ENCODE data around the gene CSRNP2. TPM values are rescaled to one million over a fixed set of nuclear protein-coding genes. Genes with fewer than 3 reads are reported as not detected.
A peak's percentile ranks its signal among the peaks of the same experiment; 100 is the strongest.
"Not testable (repeated sequence)": the region's sequence is repeated elsewhere in the genome, so short reads cannot be mapped to it uniquely, and the experiment has no call there.

The CSRNP2 gene
- polyA plus RNA-seq, 10 donors: 21.3 to 31.8 (median 25.4) TPM

DNA sequence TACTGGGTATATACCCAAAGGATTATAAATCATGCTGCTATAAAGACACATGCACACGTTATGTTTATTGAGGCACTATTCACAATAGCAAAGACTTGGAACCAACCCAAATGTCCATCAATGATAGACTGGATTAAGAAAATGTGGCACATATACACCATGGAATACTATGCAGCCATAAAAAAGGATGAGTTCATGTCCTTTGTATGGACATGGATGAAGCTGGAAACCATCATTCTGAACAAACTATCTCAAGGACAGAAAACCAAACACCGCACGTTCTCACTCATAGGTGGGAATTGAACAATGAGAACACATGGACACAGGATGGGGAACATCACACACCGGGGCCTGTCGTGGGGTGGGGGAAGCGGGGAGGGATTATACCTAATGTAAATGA, 4.5 kb downstream of the CSRNP2 start:
- DNase-seq: not testable (repeated sequence)

DNA sequence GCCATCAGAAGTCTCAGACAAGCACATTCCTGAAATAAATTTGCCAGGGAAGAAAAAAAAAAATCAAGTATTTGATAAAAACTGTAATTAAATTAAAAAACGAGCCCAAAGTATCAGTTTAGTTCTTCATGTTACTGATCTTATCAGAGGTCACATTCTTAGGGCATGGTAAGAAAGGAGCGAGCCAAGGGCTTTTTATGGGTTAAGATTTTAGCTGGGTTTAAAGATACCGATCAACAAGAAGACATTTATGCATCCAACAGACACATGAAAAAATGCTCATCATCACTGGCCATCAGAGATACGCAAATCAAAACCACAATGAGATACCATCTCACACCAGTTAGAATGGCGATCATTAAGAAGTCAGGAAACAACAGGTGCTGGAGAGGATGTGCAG, 5.0 kb downstream of the CSRNP2 start:
- DNase-seq: not testable (repeated sequence)

DNA sequence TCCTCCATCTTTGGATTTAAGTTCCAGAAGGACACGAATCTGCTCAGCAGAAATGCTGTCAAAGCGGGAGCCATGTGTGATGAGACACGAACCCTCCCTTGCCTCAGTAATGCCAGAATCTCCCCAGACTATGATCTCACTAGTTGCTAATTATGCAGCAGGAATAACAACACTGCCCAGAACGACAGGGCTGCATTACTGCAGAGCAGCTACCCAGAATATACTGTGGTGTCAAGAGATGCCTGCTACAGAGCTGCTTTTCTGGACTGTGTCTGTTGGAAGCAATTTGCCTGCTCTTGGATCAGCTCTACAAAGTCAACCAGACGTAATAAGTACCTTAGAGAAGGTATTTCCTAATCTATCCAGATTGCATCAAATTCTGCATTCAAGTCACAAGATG, 5.5 kb downstream of the CSRNP2 start:
- DNase-seq: no peak

DNA sequence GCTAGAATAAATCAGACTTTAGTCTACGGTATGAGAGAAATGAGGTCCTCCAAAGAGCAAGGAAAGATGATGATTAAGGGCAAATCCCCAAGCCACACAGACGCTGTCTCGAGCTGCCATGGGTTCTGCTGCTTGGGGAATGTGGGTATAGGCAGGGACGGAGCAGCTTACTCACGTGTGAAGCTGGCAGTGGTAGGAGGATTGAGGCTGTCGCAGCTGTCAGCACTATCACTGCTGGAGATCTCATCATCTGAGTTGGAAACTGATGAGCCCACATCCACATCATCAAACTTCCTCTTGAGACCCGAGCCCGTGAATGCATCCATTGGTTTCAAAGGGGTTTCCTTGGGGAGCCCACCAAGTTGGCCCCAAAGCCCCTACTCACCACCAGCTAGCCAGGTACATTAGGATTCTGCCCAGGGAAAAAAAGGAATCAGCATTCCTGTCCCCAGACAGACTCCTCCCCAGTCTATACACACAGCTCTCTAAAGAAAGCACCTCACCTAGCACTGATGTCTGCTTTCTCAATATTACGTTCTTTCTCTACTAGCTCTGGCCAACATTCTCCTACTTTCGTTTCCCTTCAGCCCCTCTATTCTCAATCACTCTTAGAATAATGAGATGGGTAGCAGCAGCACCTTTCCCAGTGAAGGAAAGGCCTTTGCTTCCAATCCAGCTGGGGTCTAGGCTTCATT, 7.0 kb downstream of the CSRNP2 start:
- no peak for DNase-seq

DNA sequence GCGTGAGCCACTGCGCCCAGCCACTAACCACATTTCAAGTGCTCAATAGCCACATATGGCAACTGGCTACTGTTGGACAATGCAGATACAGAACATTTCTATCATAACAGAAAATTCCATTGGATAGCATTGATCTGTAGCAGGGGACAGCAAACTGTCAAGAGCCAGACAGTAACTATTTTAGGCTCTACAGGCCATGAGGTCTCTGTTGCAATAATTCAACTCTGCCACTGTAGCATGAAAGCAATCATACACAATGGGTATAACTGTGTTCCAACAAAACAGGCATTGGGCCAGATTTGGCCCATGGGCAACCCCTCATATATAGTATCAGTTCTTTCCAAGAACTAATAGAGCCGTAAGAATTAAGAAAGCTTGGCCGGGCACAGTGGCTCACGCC, 8.0 kb downstream of the CSRNP2 start:
- no peak for DNase-seq

DNA sequence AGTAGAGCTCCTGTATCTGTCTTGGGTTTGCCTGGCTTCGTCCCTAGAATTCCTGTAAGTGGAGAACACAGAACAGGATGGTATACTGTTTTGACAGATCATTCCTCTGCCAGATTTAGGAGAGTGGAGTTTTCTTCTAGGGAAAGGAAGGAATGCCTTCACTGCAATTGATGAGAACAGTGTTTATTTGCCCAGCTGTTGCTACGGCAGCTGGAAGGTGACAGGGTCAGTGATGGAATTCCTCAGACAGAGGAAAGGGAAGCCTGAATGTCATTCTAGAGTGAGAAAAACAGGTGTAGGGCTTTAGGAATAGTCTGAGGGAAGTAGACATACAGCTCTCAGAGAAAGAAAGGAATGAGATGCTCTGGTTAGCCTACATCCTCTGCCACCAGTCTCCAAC, 11.7 kb downstream of the CSRNP2 start:
- DNase-seq: no peak

DNA sequence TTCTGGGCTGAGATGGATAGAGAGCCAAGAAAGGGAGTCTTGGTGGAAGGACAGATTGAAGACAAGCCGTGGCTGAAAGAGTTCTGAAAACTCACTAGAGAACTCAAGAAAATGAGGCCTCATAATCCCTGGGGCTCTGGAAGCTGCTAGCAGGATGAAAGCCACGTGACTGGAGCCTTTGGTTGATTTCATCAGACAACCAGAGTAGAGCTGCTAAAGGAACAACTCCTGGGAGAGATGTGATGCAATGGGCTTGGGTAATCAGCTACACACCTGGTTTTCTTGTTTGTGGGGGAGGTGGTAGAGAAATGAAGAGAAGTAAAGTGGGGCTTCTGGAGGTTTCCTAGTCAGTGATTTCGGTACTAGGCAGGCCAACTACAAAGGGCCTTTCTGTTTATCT, 13.4 kb downstream of the CSRNP2 start:
- peak in 1 of 3 donors; percentile 43 for DNase-seq

DNA sequence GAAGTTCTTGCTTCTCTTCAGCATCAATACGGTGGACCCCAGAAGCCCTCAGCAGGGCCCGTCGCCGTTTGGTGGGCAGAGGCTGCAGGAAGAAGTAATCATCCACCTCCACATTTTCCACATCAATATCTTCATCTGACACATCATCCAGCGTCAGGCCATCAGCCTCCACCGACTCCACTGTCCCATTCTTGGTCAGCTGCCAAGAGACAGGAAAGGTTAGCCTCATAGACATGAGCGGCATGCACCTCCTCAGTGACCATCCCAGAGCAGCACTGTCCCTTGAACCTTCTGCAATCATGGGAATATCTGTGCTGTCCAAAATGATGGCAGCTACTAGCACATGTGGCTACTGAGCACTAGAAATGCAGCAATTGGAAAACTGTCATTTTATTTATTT, 15.6 kb downstream of the CSRNP2 start:
- DNase-seq: no peak

DNA sequence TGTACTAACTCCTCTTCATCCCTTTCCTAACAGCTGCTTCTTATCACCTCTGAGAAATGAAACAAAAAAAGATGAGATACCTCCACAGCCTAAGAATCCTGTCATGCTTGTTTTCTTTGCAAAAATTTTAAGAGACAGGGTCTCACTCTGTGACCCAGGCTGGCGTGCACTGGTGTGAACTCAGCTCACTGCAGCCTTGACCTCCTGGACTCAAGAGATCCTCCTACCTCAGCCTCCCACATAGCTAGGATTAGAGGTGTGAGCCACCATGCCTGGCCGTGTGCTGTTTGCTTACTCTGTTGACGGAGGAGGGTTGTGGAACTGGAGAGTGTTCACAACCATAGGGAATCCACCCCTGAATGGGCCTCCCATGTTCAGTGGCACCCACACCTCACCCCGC, 16.2 kb downstream of the CSRNP2 start:
- no peak for DNase-seq

DNA sequence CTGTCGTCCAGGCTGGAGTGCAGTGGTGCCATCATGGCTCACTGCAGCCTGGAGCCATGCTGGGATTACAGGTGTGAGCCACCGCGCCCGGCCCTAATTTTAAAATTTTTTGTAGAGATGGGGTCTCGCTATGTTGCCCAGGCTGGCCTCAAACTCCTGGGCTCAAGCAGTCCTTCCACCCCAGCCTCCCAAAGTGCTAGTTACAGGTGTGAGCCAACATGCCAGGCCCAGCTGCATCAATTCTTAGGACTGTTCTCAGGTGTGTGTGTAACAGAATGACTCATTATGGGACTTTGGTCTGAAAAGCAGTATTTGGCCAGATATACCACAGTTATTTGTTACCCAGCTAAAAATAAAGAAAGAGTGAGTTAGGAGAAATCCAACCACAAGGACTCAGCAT, 17.9 kb downstream of the CSRNP2 start:
- DNase-seq: no peak

DNA sequence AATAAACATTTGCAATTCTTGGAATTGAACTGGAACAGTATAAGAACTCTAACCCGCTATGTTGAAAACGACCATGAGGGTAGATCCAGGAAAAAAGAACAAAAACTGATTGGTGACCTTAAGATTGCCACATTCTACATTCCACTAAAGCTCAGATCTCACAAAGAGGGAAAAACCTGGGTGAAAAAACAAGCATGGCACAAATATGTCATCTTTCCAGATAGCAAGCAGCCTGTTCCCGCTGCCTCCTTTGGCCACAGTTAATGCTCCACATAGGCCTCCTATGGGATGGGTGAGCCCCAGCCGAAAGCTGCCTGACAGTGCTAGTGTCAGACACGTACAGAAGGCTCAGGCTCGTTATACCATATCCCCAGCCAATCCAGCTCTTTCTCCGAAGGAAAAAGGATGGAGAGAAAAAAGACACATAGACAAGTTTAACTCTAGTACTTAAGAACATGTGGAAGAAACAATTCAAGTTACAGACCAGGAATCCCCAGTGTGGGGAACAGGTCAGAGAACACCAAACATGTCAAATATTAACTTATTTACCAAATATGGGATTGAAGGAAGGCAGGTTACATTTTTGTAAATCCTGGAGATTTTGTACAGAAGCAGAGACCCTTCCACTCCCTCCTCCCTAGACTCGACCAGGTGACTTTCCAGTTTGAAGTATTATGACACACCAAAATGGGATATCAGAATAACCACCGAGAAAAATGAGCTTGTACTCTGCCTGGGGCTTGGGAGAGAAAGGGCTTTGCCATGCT, 20.6 kb downstream of the CSRNP2 start:
- DNase-seq: no peak

DNA sequence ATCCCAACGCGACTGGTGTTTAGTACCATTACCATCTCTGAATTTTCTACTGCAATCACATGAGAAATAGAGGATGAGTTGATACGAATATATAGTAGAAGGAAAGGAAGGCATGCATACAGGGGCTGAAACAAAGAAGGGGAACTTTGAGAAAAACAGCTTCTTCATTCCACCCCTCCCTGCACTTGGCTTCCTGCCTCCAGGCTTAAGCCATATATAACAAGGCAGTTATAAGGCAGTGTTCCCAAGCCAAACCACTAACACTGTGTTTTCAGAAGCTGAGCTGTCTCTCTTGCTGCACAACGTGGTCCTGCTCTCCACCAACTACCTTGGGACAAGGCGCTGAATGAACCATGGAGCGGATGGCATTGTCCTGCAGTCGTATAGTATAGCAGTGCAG, 24.3 kb downstream of the CSRNP2 start:
- no peak for DNase-seq

DNA sequence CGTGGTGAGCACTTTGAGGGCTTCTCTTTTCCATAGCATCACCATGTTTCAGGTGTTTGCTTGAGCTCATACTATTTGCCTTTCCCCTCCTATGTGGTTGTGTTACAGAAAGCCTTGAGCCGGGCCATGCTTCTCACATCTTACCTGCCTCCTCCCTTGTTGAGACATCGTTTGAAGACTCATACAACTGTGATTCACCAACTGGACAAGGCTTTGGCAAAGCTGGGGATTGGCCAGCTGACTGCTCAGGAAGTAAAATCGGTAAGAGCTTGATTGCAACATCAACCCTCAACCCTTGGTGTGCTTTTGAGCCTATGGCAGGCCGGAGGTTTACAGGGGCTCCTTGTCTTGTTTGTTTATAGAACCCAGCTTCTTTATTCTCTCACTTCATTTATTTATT, 27.2 kb downstream of the CSRNP2 start:
- no peak for DNase-seq

DNA sequence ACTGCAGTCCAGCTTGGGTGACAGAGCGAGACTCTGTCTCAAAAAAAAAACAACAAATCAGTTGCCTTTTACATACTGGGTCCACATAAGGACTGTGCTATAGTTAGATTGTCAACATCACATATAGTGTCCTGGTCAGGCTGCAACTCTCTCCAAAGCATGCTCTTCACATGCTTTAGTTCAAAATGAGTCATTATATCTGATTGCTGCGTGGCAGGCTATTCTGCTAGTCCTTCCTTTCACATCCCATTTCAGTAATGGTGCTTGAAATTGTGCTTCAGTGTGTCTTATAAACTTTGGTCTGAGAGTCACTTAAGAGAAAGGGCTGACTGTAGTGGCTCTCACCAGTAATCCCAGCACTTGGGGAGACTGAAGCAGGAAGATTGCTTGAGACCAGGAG, 28.3 kb downstream of the CSRNP2 start:
- no peak for DNase-seq

DNA sequence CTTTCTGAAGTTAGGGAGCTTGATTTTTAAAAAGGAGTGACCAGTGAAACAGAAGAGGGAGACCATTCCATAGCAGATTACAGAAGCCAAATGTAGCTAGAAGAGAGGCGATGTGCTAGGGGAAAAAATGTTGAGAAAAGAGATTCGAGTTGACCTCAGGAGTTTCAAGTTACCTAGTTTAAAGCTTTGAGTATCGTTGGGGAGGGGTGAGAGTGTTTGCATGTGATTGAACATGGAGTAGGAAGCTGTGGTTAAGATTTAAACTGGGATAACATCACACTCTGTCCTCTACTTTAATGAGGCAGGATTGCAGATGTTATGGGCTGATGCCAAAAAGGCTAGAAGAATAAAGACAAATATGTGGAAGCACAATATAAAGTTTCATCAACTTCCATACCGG, 31.6 kb downstream of the CSRNP2 start:
- no peak for DNase-seq

DNA sequence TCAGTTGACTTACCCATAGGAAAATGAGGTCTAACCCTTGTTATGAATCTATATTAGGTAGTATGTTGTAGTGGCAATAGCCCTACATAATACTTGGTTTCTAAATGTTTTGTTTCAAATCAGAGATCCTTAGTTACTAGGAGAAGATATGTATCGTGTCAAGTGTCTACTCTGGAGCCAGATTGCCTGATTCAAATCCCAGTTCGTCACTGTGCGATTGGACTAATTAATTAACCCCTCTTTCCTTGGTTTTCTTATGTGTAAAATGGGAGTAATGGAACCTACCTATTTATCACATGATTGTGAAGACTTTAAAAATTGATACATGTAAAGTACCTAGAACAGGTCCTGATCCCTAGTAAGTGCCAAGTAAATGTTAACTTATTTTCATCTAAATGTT, 33.9 kb downstream of the CSRNP2 start:
- no peak for DNase-seq

DNA sequence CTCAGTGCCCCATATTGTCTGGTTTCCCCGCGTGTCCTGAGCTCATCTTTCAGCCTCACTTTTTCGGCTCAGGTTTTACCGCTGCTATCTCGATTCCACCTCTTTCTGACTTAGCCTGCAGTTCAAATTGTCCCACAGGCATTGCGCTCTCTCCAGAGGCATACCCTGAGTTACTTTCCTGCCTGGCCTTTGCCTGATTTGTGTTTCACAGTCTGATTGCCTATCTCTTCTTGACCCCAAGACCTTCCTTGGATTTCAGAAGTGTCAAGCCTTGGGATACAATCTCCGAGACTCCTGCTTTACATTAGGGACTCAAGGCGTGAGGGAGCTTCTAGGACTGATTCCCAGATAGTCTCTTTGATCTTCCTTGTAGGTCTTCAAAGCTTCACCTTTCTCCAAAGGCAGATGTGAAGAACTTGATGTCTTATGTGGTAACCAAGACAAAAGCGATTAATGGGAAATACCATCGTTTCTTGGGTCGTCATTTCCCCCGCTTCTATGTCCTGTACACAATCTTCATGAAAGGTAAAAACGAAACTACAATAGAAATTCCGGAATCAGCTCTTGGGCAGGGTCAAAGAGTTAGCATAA, 34.6 kb downstream of the CSRNP2 start:
- no peak for DNase-seq

DNA sequence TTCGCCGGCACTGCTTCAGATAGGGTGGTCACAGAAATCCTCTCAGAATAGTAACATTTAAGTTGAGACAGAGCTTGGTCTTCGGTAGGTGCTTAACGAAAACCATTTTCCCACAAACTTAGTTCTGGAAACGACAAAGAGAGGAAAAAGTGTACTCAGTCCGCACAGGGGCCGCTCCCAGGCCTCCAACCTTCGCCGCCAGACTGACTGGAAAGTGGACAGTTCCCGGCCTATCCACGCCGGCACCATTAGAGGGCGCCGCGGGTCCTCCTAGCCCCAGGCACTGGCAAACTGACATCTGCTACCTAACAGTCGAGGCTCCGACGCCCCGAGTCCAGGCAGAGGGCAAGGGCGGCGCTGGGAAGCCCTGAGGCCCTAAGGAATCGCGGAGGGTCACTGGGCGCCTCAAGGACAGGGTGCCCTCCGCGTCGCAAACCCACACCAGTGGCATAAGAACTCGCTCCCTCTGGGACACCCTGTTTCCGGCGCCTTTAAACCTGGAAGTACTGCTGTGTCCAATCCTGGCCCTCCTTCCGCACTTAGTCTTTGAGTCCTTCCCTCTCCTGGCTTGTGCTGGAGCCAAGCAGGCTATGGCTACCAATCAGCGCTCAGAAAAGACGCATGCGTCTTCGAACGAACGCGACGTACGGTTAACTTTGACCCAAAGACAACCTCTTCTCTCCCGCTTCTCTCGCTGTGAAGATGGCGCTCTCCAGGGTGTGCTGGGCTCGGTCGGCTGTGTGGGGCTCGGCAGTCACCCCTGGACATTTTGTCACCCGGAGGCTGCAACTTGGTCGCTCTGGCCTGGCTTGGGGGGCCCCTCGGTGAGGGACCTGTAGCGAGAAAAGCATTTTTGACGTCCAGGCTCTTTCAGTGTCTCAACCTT, 35.5 kb downstream of the CSRNP2 start, which contains the start of gene LETMD1:
Gene LETMD1, plus strand, starts transcription at position 673 of the 886 bp plus-strand sequence. Its CDS starts 30 bp downstream, at position 703.
- DNase-seq: peak; percentile 98 to 99 (median 99)

DNA sequence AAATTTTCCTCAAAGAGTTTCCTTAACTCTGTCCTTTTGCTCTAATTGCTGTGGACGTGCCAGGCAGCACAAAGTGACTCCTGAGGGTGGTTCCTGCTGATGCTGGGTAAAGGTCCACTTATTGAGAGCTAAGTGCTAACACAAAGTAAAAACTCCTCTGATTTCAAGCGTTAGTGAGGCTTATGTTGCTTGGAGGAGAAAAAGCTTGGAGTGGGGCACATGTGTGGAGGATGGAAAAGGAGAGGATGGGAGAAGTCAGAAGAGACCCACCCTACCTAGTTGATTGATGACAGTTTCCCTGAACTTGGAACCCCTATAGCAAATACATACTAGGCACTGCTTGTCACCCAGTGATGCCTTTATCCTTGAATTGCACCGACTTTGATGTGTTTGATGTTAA, 47.1 kb downstream of the CSRNP2 start:
- DNase-seq: no peak

DNA sequence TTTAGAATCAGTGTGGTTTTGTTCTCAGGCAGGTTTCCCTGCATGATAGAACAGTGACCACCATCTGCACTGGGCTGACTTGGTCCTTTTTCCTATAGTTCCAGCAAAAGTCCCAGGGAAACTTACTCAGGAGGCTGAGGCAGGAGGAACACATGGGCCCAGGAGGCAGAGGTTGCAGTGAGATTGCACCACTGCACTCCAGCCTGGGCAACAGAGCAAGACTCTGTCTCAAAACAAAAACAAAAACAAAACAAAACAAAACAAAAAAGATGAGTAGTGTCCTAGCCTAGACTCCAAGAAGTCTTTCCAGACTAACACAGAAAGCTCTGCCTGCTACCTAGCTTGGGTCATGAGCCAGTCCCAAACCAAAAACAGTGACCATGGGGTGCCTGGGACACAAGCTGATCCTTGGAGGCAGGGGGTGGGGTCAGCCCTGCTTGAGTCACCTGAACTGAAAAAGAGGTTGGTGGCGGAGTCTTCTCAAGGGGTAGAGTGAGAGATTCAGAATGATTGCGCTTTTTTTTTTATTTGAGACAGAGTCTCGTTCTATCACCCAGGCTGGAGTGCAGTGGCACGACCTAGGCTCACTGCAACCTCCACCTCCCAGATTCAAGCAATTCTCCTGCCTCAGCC, 49.8 kb downstream of the CSRNP2 start:
- no peak for DNase-seq

DNA sequence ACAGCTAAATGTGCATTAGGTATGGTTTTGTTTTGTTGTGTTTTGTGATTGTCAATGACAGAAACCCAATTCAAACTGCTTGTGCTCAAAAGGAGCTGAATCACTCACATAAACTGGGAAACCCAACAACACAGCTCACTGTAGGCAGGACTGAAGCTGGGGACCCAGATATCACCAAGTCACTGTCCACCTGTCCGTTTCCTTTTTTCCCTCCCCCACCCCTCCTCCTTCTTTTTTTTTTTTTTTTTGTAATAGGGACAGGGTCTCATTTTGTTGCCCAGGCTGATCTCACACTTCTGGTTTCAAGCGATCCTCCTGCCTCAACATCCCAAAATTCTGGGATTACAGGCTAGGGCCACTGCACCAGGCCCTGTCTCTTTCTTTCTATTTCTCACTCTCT, 50.3 kb downstream of the CSRNP2 start:
- no peak for DNase-seq

DNA sequence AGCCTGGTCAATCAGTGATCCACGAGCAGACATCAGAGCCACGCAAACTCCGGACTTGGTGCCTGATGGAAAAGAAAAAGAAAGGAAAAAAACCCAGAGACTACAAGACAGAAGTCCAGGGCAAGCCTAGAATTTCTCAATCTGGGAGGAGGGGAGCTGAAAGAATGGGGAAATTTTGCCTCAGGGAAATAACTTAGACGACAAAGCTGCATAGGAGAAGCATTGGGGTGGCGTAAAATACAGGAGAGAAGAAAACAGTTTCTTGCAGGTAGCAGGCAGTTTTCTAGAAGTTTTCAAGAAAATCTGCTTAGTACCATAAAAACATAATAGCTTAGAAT, 54.6 kb downstream of the CSRNP2 start:
- DNase-seq: no peak
